GM18868 (cell line): Measurements from ENCODE around the gene TTC31.
"Not testable (repeated sequence)": the region's sequence is repeated elsewhere in the genome, so short reads cannot be mapped to it uniquely, and the experiment has no call there.

Experiments used
- ATAC-seq: cut with Tn5 transposase; IDR thresholded peaks from one replicate; pipeline ENCODE4 v1.9.1; 2021; ENCODE audit warnings: mild to moderate bottlenecking, moderate library complexity; ENCODE audit not compliant: unreplicated experiment

TTC31 gene

GRCh38 chr2:74482801-74483674, at the start of gene TTC31, which contains the start of gene CCDC142:
Gene TTC31, plus strand, starts transcription at chr2:74483081. Its CDS starts 15 bp downstream, at chr2:74483096.
Gene CCDC142, minus strand, starts transcription at chr2:74482998. Its CDS starts 161 bp downstream, at chr2:74482837.
- ATAC-seq, result peak; percentile 88

DNA sequence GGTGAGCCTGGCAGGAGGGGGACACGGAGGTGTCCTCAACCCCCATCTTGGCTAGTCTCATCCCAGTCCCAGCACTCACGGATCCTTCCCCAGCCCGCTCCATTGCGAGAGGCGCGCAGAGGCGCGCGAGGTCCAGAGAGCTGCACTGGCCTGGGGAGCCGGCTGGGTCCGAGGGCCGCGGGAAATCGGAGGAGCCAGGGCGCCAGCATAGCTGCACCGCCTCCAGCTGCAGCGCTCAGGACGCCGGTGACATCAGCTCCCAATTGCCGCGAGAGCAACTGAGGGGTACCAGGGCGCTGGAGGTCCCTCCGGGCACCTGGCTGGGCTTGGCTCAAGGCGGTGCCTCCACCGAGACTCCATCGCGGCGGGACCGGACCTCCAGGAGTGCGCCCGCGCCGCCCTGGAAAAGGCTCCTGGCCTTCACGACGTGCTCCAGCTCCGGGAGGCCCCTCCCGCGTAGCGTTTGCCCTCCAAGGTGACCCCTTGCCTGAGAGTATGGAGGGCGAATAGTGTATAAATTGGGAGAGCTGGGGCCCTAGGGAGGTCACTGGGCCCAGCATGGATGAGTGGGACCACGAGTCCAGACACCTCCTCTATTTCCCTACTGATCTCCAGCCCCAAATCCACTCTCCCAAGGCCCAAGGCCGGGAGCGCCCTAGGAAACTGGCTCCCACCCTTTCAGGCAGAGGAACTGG, 46.6 kb upstream of the TTC31 start:
- no peak for ATAC-seq

GRCh38 chr2:74436848-74437695, 45.8 kb upstream of the TTC31 start:
- no peak for ATAC-seq

DNA sequence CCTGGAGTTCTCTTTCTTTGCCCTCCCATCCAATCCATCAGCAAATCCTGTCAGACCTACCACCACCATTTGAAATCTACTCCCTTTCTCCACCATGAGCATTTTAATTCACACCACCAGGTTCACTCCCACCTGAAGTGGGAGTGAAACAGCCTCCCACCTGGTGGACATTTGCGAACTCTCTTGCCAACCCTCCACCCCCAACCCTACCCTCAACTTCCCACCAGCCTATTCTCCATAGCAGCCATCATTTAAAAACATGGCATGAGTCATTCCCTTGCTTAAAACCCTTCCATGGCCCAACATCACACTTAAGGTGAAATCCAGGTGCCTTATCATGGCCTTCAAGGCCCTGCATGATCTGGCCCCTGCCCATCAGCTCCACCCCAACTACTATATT, 44.6 kb upstream of the TTC31 start:
- no peak for ATAC-seq

GRCh38 chr2:74439373-74439772, 43.5 kb upstream of the TTC31 start:
- ATAC-seq, result no peak

DNA sequence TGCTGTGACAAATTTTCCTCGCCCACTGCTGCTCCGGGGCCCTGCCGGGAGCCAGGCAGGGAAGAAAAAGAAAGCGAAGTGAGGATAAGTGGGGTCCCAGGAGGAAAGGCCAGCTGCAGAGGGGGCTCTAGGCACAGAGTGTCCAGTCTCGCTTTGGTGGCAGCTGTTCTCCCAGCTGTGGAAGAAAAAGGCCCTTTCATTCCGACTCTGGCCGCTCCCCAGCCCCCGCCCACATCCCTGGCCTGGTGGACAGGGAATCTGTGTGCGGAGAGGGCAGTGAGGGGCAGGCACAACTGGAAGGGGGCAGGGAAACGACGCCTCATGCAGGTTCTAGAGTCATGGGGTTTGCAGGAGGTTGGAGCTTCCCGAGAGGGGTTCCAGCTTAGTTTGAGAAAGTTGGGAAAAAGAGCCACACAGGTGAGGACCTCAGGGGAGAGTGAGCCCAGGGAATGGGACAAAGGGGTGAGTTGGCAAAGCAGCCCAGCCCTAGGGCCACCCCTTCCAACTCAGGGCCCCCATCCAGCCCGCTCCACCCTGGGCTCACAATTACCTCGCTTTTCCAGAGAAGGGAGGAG, 43.0 kb upstream of the TTC31 start:
- no peak for ATAC-seq

DNA sequence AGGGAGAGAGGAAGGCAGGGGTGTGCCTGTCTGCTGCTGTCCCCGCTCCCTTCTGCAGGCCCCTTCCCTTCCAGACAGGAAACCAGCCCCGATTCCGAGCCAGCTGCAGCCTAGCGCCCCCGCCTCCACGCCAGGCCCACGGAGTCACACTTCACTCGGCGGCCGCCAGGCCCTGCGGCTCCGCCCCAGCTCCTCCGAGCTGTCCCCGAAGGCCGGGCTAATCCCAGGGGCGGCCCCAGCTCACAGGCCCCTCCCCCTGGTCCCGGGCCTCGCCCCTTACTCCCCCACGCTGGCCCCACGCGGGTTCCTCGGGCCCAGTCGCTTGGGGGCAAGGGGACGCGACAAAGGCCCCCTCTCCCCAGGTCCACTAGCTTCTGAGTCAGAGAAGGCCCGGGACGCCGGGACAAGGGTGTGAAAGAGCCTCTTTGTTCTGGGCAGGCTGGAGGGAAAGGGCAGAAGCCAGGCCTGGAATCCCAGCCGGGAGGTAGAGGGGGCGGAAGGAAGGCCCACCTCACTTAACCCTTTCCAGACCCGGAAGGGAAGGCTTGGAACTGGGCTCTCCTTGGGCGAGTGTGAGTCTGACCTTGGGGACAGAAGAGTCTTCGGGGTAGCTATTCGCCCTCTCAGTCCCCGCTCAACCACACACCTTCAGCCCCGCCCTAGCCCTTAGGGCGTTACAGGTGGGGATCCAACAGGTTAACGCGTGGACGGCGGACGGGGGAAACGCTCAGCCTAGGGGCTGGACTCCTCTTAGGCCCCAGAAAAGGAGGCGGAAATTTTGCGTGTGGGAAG, 42.3 kb upstream of the TTC31 start:
- ATAC-seq, result peak; percentile 92

DNA sequence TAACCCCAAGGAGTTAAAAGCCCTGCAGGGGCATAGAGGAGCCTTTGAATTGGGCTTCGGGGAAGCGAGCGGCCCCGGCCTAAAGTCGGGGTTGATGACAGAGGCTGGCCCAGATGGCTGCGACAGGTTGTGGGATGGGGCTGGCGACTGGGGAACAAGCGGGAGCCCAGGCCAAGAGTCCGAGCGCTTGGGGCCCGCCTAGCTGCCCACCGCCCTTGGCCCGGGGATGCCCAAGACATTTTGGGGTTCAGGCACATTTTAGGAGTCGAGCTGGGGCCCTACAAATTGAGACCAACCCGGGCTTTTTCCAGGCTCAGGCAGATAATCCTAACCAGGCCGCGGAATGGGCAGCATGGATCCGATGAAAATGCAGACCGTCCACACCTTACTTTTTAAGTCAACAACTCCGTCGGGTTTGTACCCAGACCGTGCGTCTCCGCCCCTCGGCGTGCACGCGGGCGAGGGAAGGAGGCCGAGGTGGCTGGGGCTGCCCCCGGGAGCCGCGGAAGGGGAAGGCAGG, 41.7 kb upstream of the TTC31 start:
- ATAC-seq, result no peak

GRCh38 chr2:74441690-74442482, 41.0 kb upstream of the TTC31 start, which contains the start of gene RTKN:
Gene RTKN, minus strand, starts transcription at chr2:74441937. Its CDS starts 121 bp downstream, at chr2:74441816.
- no peak for ATAC-seq

- ATAC-seq, result not testable (repeated sequence)
Observed at GRCh38 chr2:74442483-74443297, 40.2 kb upstream of the TTC31 start.

DNA sequence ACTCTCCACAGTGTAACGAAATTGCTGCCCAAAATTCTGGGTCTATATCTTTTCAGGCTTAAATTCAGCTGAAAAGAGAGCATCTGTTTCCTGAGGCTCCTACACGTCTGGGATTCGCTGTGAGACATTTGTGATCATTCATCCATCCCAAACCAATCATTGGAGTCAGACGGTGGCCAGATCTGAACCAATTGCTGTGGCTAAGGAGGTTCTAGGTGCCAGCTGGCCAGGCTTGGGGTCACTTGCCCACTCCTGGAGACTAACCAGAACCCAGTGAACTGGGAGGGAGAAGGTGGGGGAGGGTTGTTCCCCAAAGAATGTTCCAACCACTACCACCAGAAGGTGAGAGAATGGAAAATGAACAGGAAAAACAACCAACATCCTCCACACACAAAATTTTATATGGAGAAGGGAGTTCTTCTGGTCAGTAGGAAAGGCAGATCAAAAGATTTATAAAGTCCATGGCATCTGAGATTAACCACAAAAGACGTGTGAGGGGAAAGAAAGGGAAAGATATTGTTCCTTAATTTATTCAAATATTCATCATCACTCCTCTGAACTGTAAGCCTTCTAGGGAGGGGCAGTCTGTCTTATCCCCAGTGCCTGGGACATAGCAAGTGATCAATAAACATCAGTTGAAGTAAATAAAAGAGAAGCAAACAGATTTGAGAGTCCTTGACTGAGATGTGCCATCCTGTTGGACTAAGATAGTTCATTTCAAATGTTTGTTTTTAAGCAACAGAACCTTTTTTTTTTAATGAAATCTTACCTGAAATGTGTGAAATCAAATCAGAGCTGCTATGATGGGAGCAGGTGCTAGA, 38.2 kb upstream of the TTC31 start:
- no peak for ATAC-seq

- no peak for ATAC-seq
Observed at GRCh38 chr2:74447230-74447999, 35.5 kb upstream of the TTC31 start.

DNA sequence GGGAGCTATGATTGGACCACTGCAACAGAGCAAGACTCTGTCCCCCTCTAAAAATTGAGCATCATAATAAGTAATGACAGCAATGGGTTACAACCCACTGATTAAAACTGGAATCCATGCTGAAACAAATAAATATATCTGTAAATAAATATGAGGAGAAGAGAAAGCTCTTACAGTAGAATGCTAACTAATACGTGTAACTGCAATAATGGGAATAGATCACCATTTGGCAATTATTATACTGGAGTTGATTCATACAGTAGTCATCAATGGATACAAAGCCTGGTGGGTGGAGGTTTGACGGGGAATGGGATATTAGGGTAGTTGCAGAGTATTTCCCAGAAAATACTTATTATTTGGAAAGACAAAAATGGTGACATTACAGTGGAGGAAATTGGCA, 34.1 kb upstream of the TTC31 start:
- no peak for ATAC-seq

DNA sequence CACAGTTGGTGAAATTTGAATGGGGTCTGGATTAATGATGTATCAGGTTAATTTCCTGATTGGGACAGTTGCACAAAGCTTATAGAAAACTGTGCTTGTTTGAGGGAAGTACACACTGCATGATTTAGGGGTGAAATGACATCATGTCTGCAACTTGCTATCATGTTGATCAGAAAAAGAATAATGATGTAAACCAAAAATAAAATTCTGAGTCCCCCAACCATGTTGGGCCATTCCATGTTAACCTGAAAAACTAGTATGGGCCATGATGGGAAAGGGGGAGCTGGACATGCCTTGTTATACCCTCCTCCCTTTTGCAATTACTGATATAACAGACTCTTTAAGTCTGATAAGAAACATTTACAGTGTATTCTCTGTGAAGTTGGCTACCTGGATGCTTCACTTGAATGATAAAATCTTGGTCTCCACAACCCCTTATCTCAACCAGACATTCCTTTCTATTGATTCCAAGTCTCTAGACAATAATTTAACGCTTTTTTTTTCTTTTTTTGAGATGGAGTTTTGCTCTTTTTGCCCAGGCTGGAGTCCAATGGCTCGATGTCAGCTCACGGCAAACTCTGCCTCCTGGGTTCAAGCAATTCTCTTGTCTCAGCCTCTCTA, 32.2 kb upstream of the TTC31 start:
- ATAC-seq, result no peak

DNA sequence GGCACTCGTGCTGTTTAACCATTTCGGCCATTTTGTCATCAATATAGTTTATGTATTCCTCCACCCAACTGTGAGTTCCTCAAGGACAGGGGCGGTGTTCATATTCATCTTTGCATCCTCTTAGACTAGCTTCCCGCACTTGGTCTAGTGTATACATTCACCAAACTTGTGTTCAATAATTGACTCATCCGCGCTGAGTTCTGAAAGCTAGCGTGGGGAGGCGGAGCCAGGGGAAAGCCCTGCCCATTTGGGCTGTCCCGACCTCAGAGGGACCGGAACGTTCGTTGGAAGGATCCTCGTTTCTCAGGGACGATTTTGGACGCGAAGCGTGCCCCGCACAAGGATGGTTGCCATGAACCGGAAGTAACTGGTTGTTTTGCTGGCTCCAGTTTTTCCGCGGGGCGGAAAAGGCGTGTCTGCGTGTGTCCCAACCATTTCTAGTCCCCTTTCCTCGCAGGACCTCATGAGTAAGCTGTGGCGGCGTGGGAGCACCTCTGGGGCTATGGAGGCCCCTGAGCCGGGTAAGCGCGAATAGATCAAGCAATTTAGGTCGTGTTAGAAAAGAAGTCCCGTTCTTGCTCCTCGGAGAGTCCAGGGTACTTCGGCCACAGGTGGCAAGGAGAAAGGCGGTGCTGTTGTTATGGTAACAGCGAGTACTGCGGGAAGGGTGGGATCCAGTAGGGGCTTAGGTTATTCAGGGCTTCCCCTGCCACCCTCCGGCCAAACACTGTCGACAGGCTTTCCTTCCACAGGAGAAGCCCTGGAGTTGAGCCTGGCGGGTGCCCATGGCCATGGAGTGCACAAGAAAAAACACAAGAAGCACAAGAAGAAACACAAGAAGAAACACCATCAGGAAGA, 28.0 kb upstream of the TTC31 start, which contains the start of gene INO80B:
Gene INO80B, plus strand, starts transcription at position 434 of the 858 bp plus-strand sequence. Its CDS starts 30 bp downstream, at position 464.
- peak; percentile 41 for ATAC-seq
